SK-N-SH (cell line): ENCODE measurements around the gene NFE2. TPM values are rescaled to one million over a fixed set of nuclear protein-coding genes. Genes with fewer than 3 reads are reported as not detected.

Source experiments
- CTCF ChIA-PET: fragments of 300-600, 350-600 bp; formaldehyde crosslinking; extraction: SDS; loops from one replicate; lab custom pipeline; 2021; lab: Yijun Ruan, JAX
- POLR2A ChIA-PET: fragments of 350-600 bp; sonication (Branson Sonifier 250); formaldehyde crosslinking; extraction: SDS; loops from one replicate; lab custom pipeline; 2020; ENCODE audit warnings: antibody characterized with exemption, inconsistent platforms; lab: Yijun Ruan, JAX
- DNase-seq: peaks from one replicate; pipeline ENCODE4 v3.0.0; 2012
- H2AFZ ChIP-seq: fragments of 200-600 bp; sonication (generic); 2 replicates; pipeline ENCODE4 v1.8.1; 2016; ENCODE audit warnings: antibody characterized with exemption, mild to moderate bottlenecking, low read depth
- H3F3A ChIP-seq: fragments of 200-600 bp; sonication (generic); replicated peaks from 2 replicates; pipeline ENCODE3; 2016; ENCODE audit warnings: antibody characterized with exemption, mild to moderate bottlenecking; ENCODE audit not compliant: insufficient read depth
- H3K27ac ChIP-seq, 2 experiments: fragments of 200-500 bp in 1 of 2; fragments of 200-600 bp in 1 of 2; sonication (Bioruptor generic) in 1 of 2; sonication (generic), shearing (Covaris generic) in 1 of 2; 2 replicates each; pipeline versions ENCODE4 v1.5.1 to v1.6.1; 2014 to 2016; ENCODE audit warnings: low read depth in 2 of 2, inconsistent platforms in 1 of 2, low read length in 1 of 2, mild to moderate bottlenecking in 1 of 2, mixed read lengths in 1 of 2
- H3K27me3 ChIP-seq: fragments of 200-600 bp; sonication (generic), shearing (Covaris generic); 2 replicates; pipeline ENCODE4 v1.6.1; 2016; ENCODE audit warnings: mixed run types; ENCODE audit not compliant: insufficient read depth
- H3K36me3 ChIP-seq, 2 experiments: fragments of 200-500 bp in 1 of 2; fragments of 200-600 bp in 1 of 2; sonication (Bioruptor generic) in 1 of 2; sonication (generic) in 1 of 2; replicated peaks in 1 of 2; 2 replicates each; pipeline versions ENCODE3 to v1.5.1; 2014 to 2016; ENCODE audit warnings: low read length in 1 of 2, mild to moderate bottlenecking in 1 of 2; ENCODE audit not compliant: insufficient read depth in 2 of 2, control insufficient read depth in 1 of 2
- H3K4me1 ChIP-seq, 2 experiments: fragments of 200-500 bp in 1 of 2; fragments of 200-600 bp in 1 of 2; sonication (Bioruptor generic) in 1 of 2; sonication (generic), shearing (Covaris generic) in 1 of 2; 2 replicates each; pipeline versions ENCODE4 v1.5.1 to v1.6.1; 2014 to 2016; ENCODE audit warnings: low read depth in 1 of 2, low read length in 1 of 2, mixed run types in 1 of 2; ENCODE audit not compliant: insufficient read depth in 2 of 2, control insufficient read depth in 1 of 2
- H3K4me2 ChIP-seq: fragments of 200-600 bp; sonication (generic), shearing (Covaris generic); 2 replicates; pipeline ENCODE4 v1.6.1; 2017; ENCODE audit warnings: mixed run types
- H3K4me3 ChIP-seq, 2 experiments: fragments of 200-500 bp in 1 of 2; fragments of 200-600 bp in 1 of 2; sonication (Bioruptor generic) in 1 of 2; sonication (generic), shearing (Covaris generic) in 1 of 2; 2 replicates each; pipeline versions ENCODE4 v1.5.1 to v1.8.1; 2014 to 2016; ENCODE audit warnings: low read depth in 2 of 2, inconsistent platforms in 1 of 2, low read length in 1 of 2, mild to moderate bottlenecking in 1 of 2, mixed read lengths in 1 of 2, moderate library complexity in 1 of 2
- H3K79me2 ChIP-seq: fragments of 200-600 bp; sonication (generic); 2 replicates; pipeline ENCODE4 v1.8.1; 2017; ENCODE audit warnings: mild to moderate bottlenecking; ENCODE audit not compliant: insufficient read depth
- H3K9ac ChIP-seq: fragments of 200-600 bp; sonication (generic); 2 replicates; pipeline ENCODE4 v1.6.1; 2017; ENCODE audit warnings: mixed run types
- H3K9me2 ChIP-seq: fragments of 200-600 bp; sonication (generic); 2 replicates; pipeline ENCODE4 v1.6.1; 2017; ENCODE audit warnings: mixed run types
- H3K9me3 ChIP-seq: fragments of 200-600 bp; sonication (generic); 2 replicates; pipeline ENCODE4 v1.6.1; 2017; ENCODE audit warnings: mixed run types, mild to moderate bottlenecking, moderate library complexity
- H4K20me1 ChIP-seq: fragments of 200-600 bp; sonication (generic); 2 replicates; pipeline ENCODE4 v1.6.1; 2017; ENCODE audit warnings: mild to moderate bottlenecking, mixed run types; ENCODE audit not compliant: insufficient read depth
- CHD2 ChIP-seq: fragments of 150-350 bp; IDR thresholded peaks from 2 replicates; pipeline ENCODE4 v1.6.1; 2018; ENCODE audit warnings: low read length; ENCODE audit not compliant: partially characterized antibody
- CTCF ChIP-seq: fragments of 200-600 bp; sonication (generic); IDR thresholded peaks from 2 replicates; pipeline ENCODE4 v1.6.1; 2017; ENCODE audit warnings: antibody characterized with exemption, mild to moderate bottlenecking, moderate library complexity
- FOXJ3 ChIP-seq: sonication (generic); formaldehyde crosslinking; IDR thresholded peaks from 2 replicates; pipeline ENCODE4 v1.5.1; 2020; ENCODE audit warnings: mild to moderate bottlenecking, missing genetic modification reagents
- RAD21 ChIP-seq: IDR thresholded peaks from 2 replicates; pipeline ENCODE4 v1.6.1; 2012; ENCODE audit warnings: mild to moderate bottlenecking, low read length
- REST ChIP-seq: IDR thresholded peaks from 2 replicates; pipeline ENCODE4 v1.6.1; 2012; ENCODE audit warnings: mild to moderate bottlenecking, low read depth, low read length, moderate library complexity
- RFX5 ChIP-seq: IDR thresholded peaks from 2 replicates; pipeline ENCODE4 v1.6.1; 2012; ENCODE audit warnings: mild to moderate bottlenecking, improper control_type of control experiment, low read length
- SIN3A ChIP-seq: IDR thresholded peaks from 2 replicates; pipeline ENCODE4 v1.6.1; 2012; ENCODE audit warnings: low read depth, mild to moderate bottlenecking, low read length, moderate library complexity, borderline replicate concordance
- TCF12 ChIP-seq: IDR thresholded peaks from 2 replicates; pipeline ENCODE4 v1.4.0; 2012
- WGBS: methylation state at CpG from one replicate; pipeline ENCODE4 v1.1.6; 2017; ENCODE audit warnings: low lambda C conversion rate; 5-methylcytosine and 5-hydroxymethylcytosine counted together
- polyA plus RNA-seq, 3 experiments: library from polyadenylated mRNA; depleted of rRNA; stranded (reverse); fragments of >200 nt; gene quantifications; 2 replicates each; pipeline ENCODE4 v1.2.3, GENCODE V29; 2012
- TF ChIP-seq, protein P1 (sequence below): IDR thresholded peaks from 2 replicates; pipeline ENCODE4 v1.4.0; 2012; ENCODE audit warnings: low read depth, borderline replicate concordance
- TF ChIP-seq, protein P2 (sequence below): fragments of 150-350 bp; IDR thresholded peaks from 2 replicates; pipeline ENCODE4 v1.6.1; 2017; ENCODE audit warnings: antibody characterized with exemption, low read length, low read depth, borderline replicate concordance
- TF ChIP-seq, protein P3 (sequence below): IDR thresholded peaks from 2 replicates; pipeline ENCODE4 v1.4.0; 2012; ENCODE audit warnings: low read depth

The NFE2 gene
- polyA plus RNA-seq, 1 of the 3 experiments (the other 2 are of a cell fraction), result 0.25 TPM

- TF ChIP-seq CTCF, result no peak
- no peak for TF ChIP-seq FOXJ3 (CRISPR knock-in tag)
- TF ChIP-seq TCF12, result no peak
- TF ChIP-seq, protein P1, sequence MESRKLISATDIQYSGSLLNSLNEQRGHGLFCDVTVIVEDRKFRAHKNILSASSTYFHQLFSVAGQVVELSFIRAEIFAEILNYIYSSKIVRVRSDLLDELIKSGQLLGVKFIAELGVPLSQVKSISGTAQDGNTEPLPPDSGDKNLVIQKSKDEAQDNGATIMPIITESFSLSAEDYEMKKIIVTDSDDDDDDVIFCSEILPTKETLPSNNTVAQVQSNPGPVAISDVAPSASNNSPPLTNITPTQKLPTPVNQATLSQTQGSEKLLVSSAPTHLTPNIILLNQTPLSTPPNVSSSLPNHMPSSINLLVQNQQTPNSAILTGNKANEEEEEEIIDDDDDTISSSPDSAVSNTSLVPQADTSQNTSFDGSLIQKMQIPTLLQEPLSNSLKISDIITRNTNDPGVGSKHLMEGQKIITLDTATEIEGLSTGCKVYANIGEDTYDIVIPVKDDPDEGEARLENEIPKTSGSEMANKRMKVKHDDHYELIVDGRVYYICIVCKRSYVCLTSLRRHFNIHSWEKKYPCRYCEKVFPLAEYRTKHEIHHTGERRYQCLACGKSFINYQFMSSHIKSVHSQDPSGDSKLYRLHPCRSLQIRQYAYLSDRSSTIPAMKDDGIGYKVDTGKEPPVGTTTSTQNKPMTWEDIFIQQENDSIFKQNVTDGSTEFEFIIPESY, result no peak
- TF ChIP-seq, all 33 proteins: peak for 0
These were observed 43.5 kb downstream of the NFE2 start (continued) for GRCh38 chr12:54257332-54257731.

GRCh38 chr12:54253240-54253639, 47.6 kb downstream of the NFE2 start:
- ChIA-PET CTCF (interaction anchor here (0.7 to 6.1 kb wide), 10 partner anchors 15 to 126 kb away, joined by 3 to 36 read pairs (median 4); partner anchors contain the start of gene COPZ1), POLR2A (interaction anchor here (0.8 to 3.0 kb wide), 3 partner anchors 11 to 107 kb away, joined by 3 to 14 read pairs (median 3); partner anchors contain the start of genes CBX5 and HNRNPA1)
- no peaks in the 10 kb centered on the region for H3K9me3 ChIP-seq
- no peak overlapping the region for H3K4me2 ChIP-seq
- peaks cover 22 to 67% of the 10 kb centered on the region in 2 experiments for H3K36me3 ChIP-seq
- H3K27me3 ChIP-seq, result no peaks in the 10 kb centered on the region
- H3K4me1 ChIP-seq, result peaks cover 8 to 19% of the 10 kb centered on the region in 2 experiments
- H3K9ac ChIP-seq, result no peak overlapping the region
- H3K27ac ChIP-seq, result no peak overlapping the region
- no peak for DNase-seq
- TF ChIP-seq CHD2, result no peak
- no peak for TF ChIP-seq RAD21
- TF ChIP-seq REST, result no peak
- no peak for TF ChIP-seq RFX5
- TF ChIP-seq, protein P2, sequence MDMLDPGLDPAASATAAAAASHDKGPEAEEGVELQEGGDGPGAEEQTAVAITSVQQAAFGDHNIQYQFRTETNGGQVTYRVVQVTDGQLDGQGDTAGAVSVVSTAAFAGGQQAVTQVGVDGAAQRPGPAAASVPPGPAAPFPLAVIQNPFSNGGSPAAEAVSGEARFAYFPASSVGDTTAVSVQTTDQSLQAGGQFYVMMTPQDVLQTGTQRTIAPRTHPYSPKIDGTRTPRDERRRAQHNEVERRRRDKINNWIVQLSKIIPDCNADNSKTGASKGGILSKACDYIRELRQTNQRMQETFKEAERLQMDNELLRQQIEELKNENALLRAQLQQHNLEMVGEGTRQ, result no peak
- TF ChIP-seq, protein P3, sequence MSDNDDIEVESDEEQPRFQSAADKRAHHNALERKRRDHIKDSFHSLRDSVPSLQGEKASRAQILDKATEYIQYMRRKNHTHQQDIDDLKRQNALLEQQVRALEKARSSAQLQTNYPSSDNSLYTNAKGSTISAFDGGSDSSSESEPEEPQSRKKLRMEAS, result no peak
- TF ChIP-seq SIN3A, result no peak
- WGBS, result 94% methylated on average over 4 of the region's 4 CpGs
- no peaks in the 10 kb centered on the region for H4K20me1 ChIP-seq
- no peak overlapping the region for H3K4me3 ChIP-seq
- H3F3A ChIP-seq, result peaks cover 25% of the 10 kb centered on the region
- no peaks in the 10 kb centered on the region for H3K9me2 ChIP-seq
- H3K79me2 ChIP-seq, result peaks cover 93% of the 10 kb centered on the region
- H2AFZ ChIP-seq, result no peak overlapping the region
